Endothelial cell of umbilical vein (primary cell): Measurements from ENCODE around the gene CAMK2D. TPM values are rescaled to one million over a fixed set of nuclear protein-coding genes. Genes with fewer than 3 reads are reported as not detected.

Source experiments
- BruUV-seq: library from RNA; stranded (reverse); fragments of 400-500 nt; replicated peaks from 2 replicates; lab custom pipeline; 2021; lab: Mats Ljungman, UMichigan
- CTCF ChIA-PET: fragments of 300-600, 350-600 bp; sonication (Branson Sonifier 250); formaldehyde crosslinking; loops from one replicate; lab custom pipeline; 2021; ENCODE audit warnings: antibody characterized with exemption, inconsistent platforms; lab: Charles Lee
- POLR2A ChIA-PET: fragments of 300-600, 350-600 bp; sonication (Branson Sonifier 250); formaldehyde crosslinking; loops from one replicate; lab custom pipeline; 2021; ENCODE audit warnings: antibody characterized with exemption, inconsistent platforms; lab: Charles Lee
- DNase-seq: peaks from one replicate; pipeline ENCODE4 v3.0.0-alpha.2; 2011; ENCODE audit warnings: low read depth, low spot score
- FAIRE-seq: peaks from 2 replicates; lab custom pipeline; 2011; peaks lifted over from hg19 to GRCh38; lab: Jason Lieb, UNC
- H2AFZ ChIP-seq: 2 replicates; pipeline ENCODE4 v1.6.0; 2012; ENCODE audit warnings: low read depth, low read length, control low read depth, inconsistent platforms
- H3K27ac ChIP-seq: 2 replicates; pipeline ENCODE4 v1.5.1; 2011; ENCODE audit warnings: low read depth, mild to moderate bottlenecking, control low read depth, low read length, moderate library complexity; ENCODE audit not compliant: insufficient read depth
- H3K27me3 ChIP-seq, 2 experiments: 2 replicates each; pipeline versions ENCODE4 v1.6.0 to v1.6.1; 2011; ENCODE audit warnings: low read length in 2 of 2, mixed read lengths in 1 of 2; ENCODE audit not compliant: control insufficient read depth in 2 of 2, insufficient read depth in 2 of 2
- H3K36me3 ChIP-seq, 2 experiments: 2 replicates in 1 of 2; 3 replicates in 1 of 2; pipeline ENCODE4 v1.5.1; 2011; ENCODE audit warnings: low read length in 2 of 2, mild to moderate bottlenecking in 1 of 2, moderate library complexity in 1 of 2; ENCODE audit not compliant: control insufficient read depth in 2 of 2, insufficient read depth in 2 of 2; ENCODE audit errors: extremely low read depth in 1 of 2
- H3K4me1 ChIP-seq: 3 replicates; pipeline ENCODE4 v1.5.1; 2011; ENCODE audit warnings: mild to moderate bottlenecking, low read length; ENCODE audit not compliant: control insufficient read depth, insufficient read depth; ENCODE audit errors: extremely low read depth
- H3K4me2 ChIP-seq: 2 replicates; pipeline ENCODE4 v1.6.1; 2011; ENCODE audit warnings: low read length, control low read depth, mixed read lengths; ENCODE audit not compliant: insufficient read depth
- H3K4me3 ChIP-seq, 3 experiments: fragments of 200-600 bp in 1 of 3; sonication (generic), shearing (Covaris generic) in 1 of 3; replicated peaks in 1 of 3; 2 replicates each; pipeline ENCODE4 v1.5.1; 2011 to 2016; ENCODE audit warnings: control low read depth in 3 of 3, low read length in 3 of 3, mild to moderate bottlenecking in 2 of 3, inconsistent platforms in 1 of 3, low read depth in 1 of 3, moderate library complexity in 1 of 3; ENCODE audit not compliant: insufficient read depth in 1 of 3
- H3K79me2 ChIP-seq: 2 replicates; pipeline ENCODE4 v1.6.0; 2012; ENCODE audit warnings: low read length, inconsistent platforms; ENCODE audit not compliant: control insufficient read depth, insufficient read depth
- H3K9ac ChIP-seq: replicated peaks from 2 replicates; pipeline ENCODE3; 2011; ENCODE audit warnings: low read length, control low read depth; ENCODE audit not compliant: insufficient read depth; ENCODE audit errors: extremely low read depth
- H3K9me1 ChIP-seq: replicated peaks from 3 replicates; pipeline ENCODE4 v1.6.0; 2011; ENCODE audit warnings: mild to moderate bottlenecking, low read length; ENCODE audit not compliant: control insufficient read depth, insufficient read depth; ENCODE audit errors: extremely low read depth
- H3K9me3 ChIP-seq: replicated peaks from 2 replicates; pipeline ENCODE4 v1.5.1; 2012; ENCODE audit warnings: low read length, inconsistent platforms; ENCODE audit not compliant: control insufficient read depth, insufficient read depth
- H4K20me1 ChIP-seq: replicated peaks from 2 replicates; pipeline ENCODE3; 2011; ENCODE audit warnings: mild to moderate bottlenecking, low read length; ENCODE audit not compliant: control insufficient read depth, insufficient read depth; ENCODE audit errors: extremely low read depth
- EZH2 ChIP-seq: IDR thresholded peaks from 2 replicates; pipeline ENCODE4 v1.6.1; 2012; ENCODE audit warnings: borderline replicate concordance, low read depth, mild to moderate bottlenecking, moderate library complexity, low read length, inconsistent platforms; ENCODE audit not compliant: severe bottlenecking
- FOS ChIP-seq: IDR thresholded peaks from 2 replicates; pipeline ENCODE4 v1.6.1; 2011; ENCODE audit warnings: mild to moderate bottlenecking, low read length, moderate library complexity, borderline replicate concordance; ENCODE audit not compliant: insufficient read depth
- GATA2 ChIP-seq: IDR thresholded peaks from 2 replicates; pipeline ENCODE4 v1.7.0; 2011; ENCODE audit warnings: low read depth, mild to moderate bottlenecking, moderate library complexity, mixed read lengths, low read length; ENCODE audit not compliant: insufficient read length, insufficient read depth
- JUN ChIP-seq: IDR thresholded peaks from 2 replicates; pipeline ENCODE4 v1.6.1; 2011; ENCODE audit warnings: borderline replicate concordance, low read depth; ENCODE audit not compliant: insufficient read length, insufficient read depth
- MYC ChIP-seq: IDR thresholded peaks from one replicate; pipeline ENCODE4 v1.6.1; 2011; ENCODE audit warnings: mild to moderate bottlenecking, low read depth, low read length
- POLR2A ChIP-seq: IDR thresholded peaks from 2 replicates; pipeline ENCODE4 v1.6.1; 2012; ENCODE audit warnings: low read depth, mild to moderate bottlenecking, control low read depth, low read length
- POLR2AphosphoS5 ChIP-seq: IDR thresholded peaks from 2 replicates; pipeline ENCODE4 v1.6.1; 2012; ENCODE audit warnings: low read depth, mild to moderate bottlenecking, control low read depth, low read length, moderate library complexity; ENCODE audit not compliant: insufficient read depth
- dilution Hi-C: fragments of 300-500 bp; cut with MboI; formaldehyde crosslinking; loops from one replicate; pipeline ENCODE4 v1.15.0; 2019; ENCODE audit warnings: low sequenced_read_pairs; ENCODE audit not compliant: extremely low pct_ligation_motif_present
- intact Hi-C: fragments of 100-400 bp; cut with micrococcal nuclease; formaldehyde crosslinking; loops from one replicate; pipeline ENCODE4 v1.10.0; 2022
- polyA plus RNA-seq, 4 experiments: library from polyadenylated mRNA; depleted of rRNA in 3 of 4; stranded (reverse) in 3 of 4; unstranded in 1 of 4; fragments of >200 nt; gene quantifications; 2 replicates each; pipeline versions ENCODE4 v1.2.1 to v1.2.3, GENCODE V29; 2011 to 2012; ENCODE audit warnings: missing spikeins in 1 of 4
- total RNA-seq: library from RNA; stranded (reverse); gene quantifications from 2 replicates; pipeline ENCODE4 v1.2.3, GENCODE V29; 2021
- TF ChIP-seq, protein P1 (sequence below): IDR thresholded peaks from 2 replicates; pipeline ENCODE4 v1.6.1; 2011; ENCODE audit not compliant: insufficient read depth, insufficient read length
- TF ChIP-seq, protein P2 (sequence below), 2 donors: IDR thresholded peaks; 1 replicate in 1 of 2; 2 replicates in 1 of 2; pipeline ENCODE4 v1.5.1; 2011; ENCODE audit warnings: low read length in 2 of 2, mild to moderate bottlenecking in 2 of 2, moderate library complexity in 2 of 2, control low read depth in 1 of 2, inconsistent platforms in 1 of 2, low read depth in 1 of 2; ENCODE audit not compliant: insufficient read depth in 1 of 2; ENCODE audit errors: extremely low read depth in 1 of 2

Gene CAMK2D
- total and polyA plus RNA-seq, 2 donors (not counting 3 experiments of a cell fraction or from before 2014, with no cell fraction given), result 10.4 to 30.7 TPM

DNA sequence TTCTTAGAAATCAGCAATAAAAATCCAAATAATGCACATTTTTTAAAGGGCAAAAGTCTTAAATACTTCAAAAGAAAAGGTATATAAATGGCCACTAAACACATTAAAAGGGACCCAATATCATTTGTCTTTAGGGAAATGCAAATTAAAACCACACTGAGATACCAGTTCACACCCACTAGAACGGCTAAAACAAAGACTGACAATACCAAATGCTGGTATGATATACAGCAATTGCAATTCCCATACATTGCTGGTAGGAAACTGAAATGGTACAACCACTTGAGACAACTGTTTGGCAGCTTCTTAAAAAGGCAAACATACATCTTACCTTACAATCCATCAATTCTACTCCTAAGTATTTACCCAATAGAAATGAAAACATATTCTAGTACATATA, 33.7 kb downstream of the CAMK2D start:
- H3K79me2 ChIP-seq, result no peaks in the 10 kb centered on the region
- no peaks in the 10 kb centered on the region for H3K36me3 ChIP-seq
- H3K9me3 ChIP-seq, result no peaks in the 10 kb centered on the region
- CTCF ChIA-PET, result interaction anchor here (1.3 to 2.0 kb wide), 2 partner anchors 9 to 18 kb away, joined by 4 read pairs; no protein-coding TSS in a partner anchor
- DNase-seq (no peak), FAIRE-seq (no peak)
- dilution Hi-C loops (no loop called here), intact Hi-C loops (no loop called here)
- BruUV-seq, result no TSS peak
- POLR2A ChIA-PET, result no interaction called here
- no peaks in the 10 kb centered on the region for H3K9me1 ChIP-seq
- no peaks in the 10 kb centered on the region for H3K27me3 ChIP-seq
- TF ChIP-seq MYC (no peak), POLR2AphosphoS5 (no peak), GATA2 (no peak), POLR2A (no peak), EZH2 (no peak), FOS (no peak), JUN (no peak)
- TF ChIP-seq, protein P1, sequence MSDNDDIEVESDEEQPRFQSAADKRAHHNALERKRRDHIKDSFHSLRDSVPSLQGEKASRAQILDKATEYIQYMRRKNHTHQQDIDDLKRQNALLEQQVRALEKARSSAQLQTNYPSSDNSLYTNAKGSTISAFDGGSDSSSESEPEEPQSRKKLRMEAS, result no peak
- TF ChIP-seq, protein P2, sequence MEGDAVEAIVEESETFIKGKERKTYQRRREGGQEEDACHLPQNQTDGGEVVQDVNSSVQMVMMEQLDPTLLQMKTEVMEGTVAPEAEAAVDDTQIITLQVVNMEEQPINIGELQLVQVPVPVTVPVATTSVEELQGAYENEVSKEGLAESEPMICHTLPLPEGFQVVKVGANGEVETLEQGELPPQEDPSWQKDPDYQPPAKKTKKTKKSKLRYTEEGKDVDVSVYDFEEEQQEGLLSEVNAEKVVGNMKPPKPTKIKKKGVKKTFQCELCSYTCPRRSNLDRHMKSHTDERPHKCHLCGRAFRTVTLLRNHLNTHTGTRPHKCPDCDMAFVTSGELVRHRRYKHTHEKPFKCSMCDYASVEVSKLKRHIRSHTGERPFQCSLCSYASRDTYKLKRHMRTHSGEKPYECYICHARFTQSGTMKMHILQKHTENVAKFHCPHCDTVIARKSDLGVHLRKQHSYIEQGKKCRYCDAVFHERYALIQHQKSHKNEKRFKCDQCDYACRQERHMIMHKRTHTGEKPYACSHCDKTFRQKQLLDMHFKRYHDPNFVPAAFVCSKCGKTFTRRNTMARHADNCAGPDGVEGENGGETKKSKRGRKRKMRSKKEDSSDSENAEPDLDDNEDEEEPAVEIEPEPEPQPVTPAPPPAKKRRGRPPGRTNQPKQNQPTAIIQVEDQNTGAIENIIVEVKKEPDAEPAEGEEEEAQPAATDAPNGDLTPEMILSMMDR (IDR thresholded peaks at IDR 0.05; ENCODE audit: extremely low read depth in 1 of 2, insufficient read depth in 1 of 2, low read depth in 1 of 2, low read length in 2 of 2), result no peak
- no peaks in the 10 kb centered on the region for H3K4me1 ChIP-seq
- H2AFZ ChIP-seq, result no peak overlapping the region
- no peak overlapping the region for H3K4me2 ChIP-seq
- H4K20me1 ChIP-seq, result no peaks in the 10 kb centered on the region
- H3K9ac ChIP-seq, result no peak overlapping the region
- no peak overlapping the region for H3K4me3 ChIP-seq
- H3K27ac ChIP-seq, result no peak overlapping the region
